HTR-8/SVneo (cell line): Measurements from ENCODE around the gene IGF2.

Experiments
- DNase-seq: peaks from one replicate; pipeline ENCODE4 v3.0.0; 2011; ENCODE audit warnings: low spot score, mixed read lengths; ENCODE audit not compliant: insufficient read length
- FAIRE-seq: peaks from 2 replicates; lab custom pipeline; 2011; peaks lifted over from hg19 to GRCh38; lab: Jason Lieb, UNC

IGF2 gene

DNA sequence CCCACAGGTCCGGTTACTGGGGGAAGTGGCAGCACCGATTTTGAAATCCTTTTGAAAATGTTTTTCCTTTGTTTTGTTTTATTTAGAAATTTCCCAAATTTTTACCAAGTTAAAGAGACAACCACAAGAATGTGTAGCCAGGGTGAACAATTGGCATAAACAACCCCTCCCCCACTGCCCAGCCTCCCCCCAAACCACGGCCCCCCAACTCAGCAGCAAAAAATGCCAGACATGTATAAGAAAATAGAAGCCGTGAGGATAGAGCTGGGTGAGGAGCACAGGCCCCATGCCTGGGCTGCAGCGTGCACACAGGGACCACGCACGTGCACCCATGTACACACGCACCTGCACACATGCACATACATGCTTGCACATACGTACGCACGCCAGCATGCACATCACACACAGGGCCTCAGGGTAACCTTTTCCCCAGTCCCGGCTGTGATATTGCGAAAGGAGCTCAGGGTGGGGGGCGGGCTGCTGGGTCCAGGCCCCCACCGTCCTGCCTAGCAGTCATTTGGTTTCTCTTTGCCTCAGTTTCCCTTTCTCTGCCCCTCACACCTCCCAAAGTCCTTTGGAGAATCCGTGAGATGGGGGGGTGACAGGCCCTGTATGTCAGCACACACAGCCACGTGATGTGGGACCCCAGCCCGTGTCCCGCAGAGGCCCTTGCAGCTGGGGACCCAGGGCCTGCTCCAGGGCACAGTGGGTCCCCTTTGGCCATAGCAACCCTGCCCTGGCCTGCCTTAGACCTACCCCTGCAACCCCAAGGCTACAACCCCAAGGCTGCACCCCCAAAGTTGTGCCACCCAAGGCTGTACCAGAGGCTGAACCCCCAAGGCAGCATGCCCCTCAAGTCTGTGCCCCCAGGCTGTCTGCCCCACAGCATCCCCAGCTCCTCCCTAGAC lies 42.9 kb downstream of the IGF2 start:
- DNase-seq (no peak), FAIRE-seq (peak; percentile 86)

DNA sequence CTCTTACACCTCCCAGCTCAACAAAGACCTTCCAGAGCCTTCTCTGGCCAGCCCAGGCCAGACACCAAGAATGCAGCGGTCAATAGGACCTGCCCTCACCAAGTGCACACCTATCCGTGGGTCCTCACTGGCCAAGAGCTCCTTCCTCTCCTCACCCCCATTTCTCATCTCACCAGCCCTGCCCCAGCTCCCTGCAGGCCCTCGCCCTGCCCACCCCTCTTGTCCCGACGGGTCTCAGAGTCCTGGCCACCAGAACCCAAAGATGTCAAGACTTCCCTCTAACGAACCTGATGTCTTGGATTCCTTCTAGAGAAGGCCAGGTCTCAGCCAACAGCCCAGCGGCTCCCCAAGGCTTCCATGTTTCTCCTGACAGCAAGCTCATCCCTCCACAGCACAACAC lies 43.6 kb downstream of the IGF2 start:
- DNase-seq (no peak), FAIRE-seq (peak; percentile 44)

DNA sequence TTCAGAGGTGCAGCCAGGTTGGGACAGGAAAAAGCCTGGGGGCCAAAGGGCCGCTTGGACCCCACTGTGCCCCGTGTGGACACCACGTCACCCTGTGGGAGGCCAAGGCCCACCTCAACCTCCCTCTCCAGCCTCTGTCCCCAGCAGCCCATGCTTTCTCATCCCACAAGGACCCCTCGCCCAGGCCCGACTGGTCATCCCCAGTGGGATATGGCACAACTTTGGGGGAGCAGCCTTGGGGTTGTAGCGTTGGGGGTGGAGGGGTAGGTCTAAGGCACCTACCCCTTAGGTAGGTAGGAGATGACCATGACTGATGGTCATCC lies 44.0 kb downstream of the IGF2 start:
- DNase-seq = no peak
- FAIRE-seq = no peak

DNA sequence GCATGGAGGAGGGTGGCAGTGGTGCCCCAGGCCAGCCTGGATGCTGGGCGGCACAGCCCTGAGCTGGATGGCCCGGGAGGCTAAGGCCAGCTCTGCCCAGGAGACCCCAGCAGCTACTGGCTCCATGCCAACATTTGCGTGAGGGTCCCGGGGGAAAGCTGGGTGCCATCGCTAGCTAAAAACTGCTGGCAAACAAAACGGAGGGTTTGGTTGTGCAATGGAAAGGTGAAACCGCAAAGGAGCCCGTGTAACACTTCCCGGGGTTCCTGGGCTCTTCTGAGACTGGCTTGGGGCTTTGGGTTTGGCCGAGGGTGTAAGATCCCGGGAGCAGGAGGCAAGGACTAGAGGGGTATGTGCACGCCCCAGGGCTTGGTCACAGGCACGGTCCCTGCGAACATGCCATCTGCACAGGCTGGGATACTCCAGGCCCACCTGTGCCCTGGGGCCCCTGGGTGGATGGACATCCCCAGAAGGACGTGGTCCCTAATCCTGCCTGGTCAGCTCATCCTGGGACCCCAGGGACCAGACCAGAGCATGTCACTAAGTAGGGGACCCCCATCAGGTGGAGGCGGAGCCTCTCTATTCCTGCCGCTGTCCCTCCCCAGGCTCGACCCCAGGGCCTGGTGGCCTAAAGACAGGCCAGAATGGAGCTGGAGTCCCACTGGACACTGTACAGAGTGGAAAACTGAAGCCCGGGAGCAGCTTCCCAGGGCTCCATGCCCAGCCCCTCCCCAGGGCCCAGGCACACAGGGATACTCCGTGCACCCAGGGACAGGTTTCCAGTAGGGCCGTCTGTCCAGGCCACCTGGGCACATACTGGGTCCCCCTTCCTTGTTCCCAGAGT lies 44.6 kb downstream of the IGF2 start:
- no peak for FAIRE-seq

DNA sequence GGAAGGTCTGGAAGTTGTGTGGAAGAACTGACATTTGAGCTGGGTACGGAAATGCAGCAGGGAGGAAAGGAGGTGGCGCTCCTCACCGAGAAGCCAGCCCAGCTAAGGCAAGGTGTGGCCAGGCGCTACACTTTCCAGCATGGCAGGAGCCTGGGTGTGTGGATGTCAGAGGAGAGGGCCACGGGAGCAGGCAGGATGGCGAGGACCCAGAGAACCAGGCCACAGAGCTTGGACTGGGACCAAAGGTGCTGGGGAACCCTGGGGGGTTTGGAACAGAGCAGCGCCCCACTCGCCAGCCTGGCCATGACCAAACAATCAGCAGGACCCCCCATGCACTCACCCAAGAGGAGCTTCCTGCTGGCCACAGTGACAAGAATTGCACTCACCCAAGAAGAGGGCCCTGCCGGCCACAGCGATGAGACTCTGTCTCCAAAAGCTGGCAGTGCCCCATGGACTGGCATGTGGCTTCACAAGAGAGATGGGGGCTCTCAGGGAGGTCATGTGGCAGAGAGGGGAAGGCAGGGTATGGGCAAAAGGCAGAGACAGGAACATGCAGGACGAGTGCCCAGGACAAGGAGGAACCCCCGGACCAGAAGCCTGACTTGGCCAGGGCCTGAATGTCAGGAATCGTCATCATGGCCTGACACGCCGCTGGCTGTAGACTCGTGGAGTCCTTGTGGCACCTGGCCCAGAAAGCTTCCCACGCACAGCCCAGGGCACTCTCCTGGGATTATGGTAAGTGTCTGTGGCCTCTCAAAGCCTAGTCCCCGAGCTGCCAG lies 45.4 kb downstream of the IGF2 start:
- DNase-seq (no peak), FAIRE-seq (no peak)

More for the DNA sequence above, 44.6 kb downstream of the IGF2 start:
- no peak for DNase-seq

DNA sequence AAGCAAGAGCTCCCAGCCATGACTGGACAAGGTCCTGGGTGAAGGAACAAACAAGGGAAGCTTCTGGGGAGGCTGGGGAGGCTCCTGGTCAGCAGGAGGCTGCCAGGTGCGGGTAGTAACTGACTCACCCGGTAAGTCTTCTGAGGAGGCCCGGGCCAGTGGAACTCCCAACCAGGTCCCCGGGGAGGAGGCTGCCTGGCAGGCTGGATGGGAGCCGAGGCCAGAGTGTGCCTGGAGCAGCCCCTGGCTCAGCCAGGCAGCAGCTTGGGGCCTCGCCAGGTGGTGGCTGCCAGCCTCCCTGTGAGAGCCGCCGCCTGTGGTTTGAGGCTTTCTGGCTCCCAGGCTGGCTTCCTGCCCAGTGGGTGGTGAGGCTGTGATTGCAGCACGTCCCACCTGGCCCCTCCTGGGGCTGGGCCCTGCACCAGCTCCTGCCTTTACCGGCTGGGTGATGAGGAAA lies 46.2 kb downstream of the IGF2 start:
- DNase-seq = peak; percentile 46
- FAIRE-seq = no peak

DNA sequence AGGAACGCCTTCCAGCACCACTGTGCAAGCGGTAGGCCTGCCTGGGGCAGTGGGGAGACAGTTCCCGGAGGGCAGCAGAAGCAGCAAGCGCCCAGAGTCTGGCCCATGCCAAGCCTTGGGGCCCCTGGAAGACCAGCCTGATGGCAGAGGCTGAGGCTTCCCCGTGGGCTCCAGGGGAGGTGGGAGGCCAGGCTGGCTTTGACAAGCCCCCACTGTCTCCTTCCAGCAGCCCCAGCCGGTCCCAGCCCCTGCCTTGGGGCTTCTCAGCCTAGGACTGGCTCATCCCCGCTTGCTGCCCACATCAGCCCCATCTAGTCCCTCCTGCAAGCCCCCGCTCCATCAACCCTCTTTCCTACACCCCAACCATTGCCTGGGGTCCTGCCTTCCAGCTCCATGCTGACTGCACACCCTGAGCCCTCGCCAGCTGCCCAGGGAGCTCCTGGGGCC lies 46.7 kb downstream of the IGF2 start:
- FAIRE-seq (no peak), DNase-seq (no peak)

DNA sequence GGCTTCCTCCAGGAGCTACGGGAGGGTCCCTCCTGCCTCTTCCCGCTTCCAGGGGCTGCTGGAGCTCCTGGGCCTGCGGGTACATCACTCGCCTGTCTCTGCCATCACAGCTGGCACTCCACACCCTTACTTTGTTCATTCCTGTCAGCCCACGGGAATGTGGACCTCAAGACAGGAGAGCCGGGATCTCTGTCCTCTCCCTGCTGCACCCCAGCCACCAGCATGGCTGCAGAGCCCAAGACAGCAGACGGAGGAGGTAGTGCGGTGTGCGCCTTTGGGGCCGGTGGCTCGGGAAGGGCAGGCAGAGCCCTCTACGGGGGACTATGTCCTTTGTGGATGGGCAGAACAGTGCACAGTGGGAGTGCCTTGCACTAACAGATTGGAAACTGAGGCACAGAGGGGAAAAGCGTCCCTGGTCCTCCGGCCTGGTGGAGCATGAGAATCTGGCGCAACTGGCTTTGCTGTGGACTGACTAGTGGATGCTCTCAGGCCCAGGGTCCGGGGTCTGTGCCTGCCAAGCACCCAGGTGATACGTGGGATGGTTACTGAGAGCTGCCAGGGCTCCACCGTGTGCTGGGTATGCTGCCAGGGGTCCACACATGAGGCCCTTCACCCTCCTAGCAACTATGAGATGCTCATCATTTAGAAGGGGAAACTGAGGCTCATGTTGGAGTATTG lies 47.3 kb downstream of the IGF2 start:
- DNase-seq = no peak
- FAIRE-seq = no peak

DNA sequence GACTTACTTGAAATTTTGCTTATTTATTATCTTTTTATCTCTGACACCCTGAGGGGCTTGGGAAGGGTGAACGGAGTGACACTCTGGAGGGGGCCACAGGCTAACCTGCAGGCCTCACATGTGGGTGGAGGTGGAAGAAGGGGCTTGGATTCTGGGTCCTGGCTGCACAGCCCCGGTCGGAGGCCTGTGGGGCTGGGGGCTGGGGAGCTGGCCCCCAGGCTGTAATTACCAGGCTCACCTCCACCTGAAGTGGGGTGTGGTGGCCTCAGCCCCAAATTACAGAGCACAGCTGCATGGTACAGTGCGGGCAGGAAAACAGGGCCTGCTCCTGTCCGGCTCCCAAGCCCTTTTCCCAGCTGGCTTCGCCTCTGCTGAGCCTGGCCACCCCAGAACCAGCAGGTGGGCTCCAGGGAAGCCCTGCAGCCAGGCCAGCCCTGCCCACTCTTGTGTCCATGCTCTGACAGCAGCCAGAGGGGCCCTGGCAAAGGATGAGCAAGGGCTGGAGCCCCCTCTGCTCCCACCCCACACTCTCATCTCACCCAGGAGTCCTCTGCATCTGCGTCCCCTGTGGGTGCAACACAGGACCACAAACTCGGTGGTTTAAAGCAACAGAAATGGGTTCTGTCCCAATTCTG lies 48.0 kb downstream of the IGF2 start:
- FAIRE-seq (no peak), DNase-seq (no peak)

DNA sequence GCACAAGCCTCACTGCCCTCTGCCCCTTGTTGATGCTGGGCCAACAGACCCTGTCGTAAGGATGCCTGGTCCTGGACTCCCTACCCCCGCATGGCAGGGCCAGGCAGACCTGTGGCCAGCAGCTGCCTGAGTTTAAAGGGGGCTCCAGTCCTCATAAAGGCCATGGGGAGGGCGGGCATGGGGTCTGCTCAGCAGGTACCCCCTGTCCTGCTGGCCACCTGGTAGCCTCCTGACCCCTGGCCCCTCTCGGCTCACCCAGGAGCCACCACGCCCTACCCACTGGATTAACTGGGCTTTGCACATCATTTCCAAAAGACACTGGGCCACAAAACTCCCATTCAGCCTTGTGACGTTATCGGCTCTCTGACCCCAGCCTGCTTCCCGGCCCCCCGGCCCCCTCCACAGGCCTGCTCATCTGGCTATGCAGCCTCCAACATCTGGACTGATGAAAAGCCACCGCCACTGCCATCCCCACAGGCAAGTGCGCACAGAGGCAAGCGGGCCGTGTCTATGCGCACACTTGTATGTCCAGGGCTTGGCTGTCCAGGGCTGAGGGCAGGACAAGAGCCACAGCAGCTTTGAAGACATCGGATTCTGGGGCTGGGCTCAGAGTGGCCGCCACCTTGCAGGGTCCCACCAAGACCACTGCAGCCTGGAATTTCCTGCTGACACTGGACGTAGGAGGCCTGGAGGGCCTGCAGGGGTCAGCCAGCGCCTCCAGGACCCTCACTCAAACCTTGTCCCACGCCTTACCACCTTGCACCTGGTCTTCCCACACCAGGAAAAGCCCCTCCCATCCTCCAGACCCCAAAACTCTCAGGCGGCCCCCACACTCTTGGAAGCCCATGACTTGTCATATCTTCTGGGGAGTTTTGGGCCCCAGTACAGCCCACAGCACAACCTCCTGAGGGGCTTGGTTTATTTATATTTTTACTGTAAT lies 48.7 kb downstream of the IGF2 start:
- DNase-seq = no peak
- FAIRE-seq = no peak

DNA sequence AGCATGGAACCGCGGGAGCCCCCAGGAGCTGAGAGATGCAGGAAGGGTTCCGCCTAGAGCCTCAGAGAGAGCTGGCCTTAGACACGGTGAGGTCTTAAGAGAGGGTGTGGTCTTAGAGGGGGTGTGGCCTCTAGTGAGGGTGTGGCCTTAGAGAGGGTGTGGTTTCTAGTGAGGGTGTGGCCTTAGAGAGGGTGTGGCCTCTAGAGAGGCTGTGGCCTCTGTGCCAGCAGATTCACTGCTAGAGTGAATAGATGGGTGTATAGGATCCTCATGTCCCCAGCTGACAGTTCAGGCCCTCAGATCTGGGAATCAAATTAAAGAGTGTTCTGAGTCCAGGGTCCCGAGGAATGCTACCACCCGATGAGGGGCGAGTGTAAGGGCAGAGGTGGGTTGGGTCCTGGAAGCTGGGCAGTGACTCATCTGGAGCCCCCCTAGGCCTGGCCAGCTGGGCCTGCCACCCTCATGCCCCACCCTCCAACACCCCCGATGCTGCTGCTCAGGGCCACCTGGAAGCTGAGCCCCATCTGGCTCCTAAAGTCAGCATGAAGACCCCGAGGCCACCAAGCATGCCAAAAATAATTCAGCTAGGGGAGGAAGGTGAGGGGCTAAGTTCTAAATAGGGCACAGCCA lies 49.5 kb downstream of the IGF2 start:
- DNase-seq (peak; percentile 44), FAIRE-seq (peak; percentile 68)

DNA sequence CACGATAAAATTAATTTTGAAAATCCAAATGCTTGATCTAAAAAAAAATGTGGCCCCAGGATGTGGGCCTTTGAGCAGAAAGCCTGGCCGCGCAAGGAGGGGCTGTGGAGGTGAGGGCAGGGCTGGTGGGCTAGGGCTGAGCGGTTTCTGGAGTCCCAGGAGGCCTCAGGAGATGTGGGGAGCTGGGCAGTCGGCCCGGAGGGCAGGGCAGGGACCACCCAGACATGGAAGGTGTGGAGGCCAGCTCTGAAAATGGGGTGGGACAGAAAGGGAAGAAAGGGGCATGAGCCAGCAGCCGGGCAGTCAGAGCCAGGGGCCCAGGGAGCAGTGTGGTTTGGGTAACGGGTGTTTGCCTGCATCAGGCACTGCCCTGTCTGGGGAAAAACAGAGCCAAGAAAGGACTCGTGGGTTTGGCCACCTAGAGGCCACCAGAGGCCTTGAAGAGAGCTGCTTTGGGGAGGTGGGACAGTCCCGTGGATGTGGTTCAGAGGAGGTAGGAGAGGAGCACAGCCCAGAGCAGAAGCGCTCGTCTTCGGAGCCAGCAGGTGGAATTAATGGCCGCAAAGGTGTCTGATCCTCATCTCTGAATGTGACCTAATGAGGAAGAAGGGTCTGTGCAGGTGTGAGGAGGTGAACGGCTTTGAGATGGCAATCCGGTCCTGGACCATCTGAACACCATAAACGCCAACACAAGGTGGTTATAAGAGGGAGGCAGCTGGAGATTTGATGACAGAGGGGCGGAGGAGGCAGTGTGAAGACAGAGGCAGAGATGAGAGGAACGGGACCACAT lies 50.2 kb downstream of the IGF2 start:
- FAIRE-seq (no peak), DNase-seq (no peak)

DNA sequence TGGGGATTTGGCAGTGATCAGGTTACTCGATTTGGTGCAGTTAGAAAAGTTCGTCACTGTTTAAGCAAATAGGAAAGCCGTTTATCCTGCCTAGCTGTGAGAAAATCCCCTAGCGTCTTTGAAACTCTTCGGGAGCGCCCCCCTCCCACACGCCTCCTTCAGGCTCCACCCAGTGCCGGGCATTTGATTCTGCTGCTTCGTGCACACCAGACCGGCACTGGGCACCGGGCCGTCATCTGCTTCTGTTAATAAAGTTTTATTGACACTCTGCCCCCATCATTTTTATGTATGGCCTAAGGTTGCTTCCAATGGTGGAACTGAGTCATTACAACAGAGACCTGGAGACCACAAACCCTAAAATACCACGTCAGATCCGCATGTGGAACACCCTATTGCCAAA lies 50.9 kb downstream of the IGF2 start:
- DNase-seq (no peak), FAIRE-seq (no peak)

DNA sequence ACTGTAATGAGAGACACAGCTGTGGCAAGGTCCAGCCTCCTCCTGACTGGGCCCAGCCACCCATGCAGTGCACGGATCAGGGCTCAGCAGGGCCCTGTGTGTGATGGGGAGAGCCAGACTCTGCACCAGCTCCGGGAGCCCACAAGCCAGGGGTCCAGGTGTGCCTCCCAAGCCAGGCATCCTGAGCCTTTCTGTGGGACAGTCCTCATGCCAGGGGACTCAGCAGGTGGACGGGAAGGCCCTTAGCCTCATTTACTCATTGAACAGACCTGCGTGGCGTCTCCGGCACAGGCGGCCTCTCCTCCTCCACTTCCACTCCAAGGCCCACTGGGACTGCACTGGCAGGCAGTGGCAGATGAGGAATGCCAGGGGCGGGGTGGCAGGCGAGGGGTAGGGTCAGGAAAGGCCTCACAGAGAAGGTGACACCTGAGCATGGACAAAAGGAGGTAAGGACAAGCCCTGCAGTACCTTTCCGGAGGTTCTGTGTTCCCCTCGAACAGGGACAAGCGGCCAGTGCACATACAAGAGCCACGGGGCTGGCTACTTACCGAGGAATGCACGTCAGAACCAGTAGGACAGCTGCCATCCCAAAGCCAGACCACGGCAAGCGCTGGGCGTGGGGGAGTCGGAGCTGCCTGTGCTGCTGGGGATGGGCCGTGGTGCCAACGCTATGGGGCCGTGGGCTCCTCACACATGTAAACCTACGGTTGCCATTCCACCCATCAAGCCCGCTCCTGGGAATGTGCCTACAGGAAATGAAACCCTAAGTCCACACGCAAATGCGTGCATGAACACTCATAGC lies 52.7 kb downstream of the IGF2 start:
- DNase-seq (no peak), FAIRE-seq (no peak)

DNA sequence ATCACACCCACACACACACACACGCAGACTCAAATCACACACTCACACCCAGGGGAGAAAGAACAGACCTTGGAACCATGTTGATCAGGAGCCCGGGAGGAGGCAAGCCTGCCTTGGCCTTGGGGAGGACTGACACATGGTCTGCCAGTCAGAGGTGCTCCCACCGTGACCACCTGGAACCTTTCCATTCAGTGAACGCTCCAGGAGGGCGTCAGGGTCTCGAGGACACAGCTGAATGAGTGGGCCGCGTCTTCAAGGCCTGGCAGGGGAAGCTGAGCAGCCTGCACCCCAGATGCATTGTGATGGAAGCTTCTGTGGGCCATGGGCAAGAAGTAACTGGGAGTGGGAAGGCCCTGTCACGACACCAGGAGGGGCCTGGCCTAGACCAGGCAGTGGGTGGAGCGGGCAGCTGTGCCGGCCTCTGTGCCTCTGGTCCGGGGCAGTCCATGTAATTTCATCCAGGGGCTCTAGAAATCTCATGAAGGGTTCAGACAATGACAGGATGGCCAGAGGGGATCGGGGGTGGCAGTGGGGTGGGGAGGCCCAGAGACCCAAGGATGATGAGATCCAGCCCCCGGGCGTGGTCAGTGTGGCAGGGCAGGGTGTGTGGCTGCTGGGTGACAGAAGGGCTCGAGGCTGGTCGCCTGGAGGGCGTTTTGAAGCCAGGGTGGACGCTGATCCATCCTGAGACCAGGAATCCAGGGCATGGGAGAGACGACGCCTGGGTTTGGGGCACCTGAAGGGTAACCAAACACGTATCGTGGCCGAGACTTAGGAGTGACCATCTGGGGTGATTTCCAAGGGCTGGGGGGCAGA lies 53.7 kb downstream of the IGF2 start:
- DNase-seq = no peak
- no peak for FAIRE-seq

DNA sequence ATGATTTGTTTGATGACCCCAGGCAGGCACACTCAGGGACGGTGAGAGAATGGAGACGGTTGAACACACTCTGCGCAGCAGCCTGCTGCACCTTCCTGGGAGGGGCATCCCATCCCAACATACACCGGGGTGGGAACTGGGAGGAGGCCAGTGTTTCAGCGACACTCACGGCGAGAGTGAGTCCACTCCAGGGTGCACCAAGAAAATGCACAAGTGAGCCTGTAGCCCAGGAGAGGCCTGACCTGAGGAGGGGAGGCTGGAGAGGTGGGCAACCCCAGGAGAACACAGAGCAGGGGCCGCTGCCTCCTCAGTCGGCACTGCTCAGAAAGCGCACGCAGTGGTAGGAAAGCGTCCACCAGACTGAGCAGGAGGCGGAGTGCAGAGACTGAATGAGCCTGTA lies 54.5 kb downstream of the IGF2 start:
- FAIRE-seq (no peak), DNase-seq (no peak)
